Trophoblast cell (in vitro differentiated cells and primary cell): Measurements from ENCODE around the gene LHX6.
A peak's percentile ranks its signal among the peaks of the same experiment; 100 is the strongest.

Experiments
- DNase-seq, 2 donors: peaks; one replicate each; pipeline ENCODE4 v3.0.0-alpha.2; 2016
- H2AFZ ChIP-seq: 2 replicates; pipeline ENCODE4 v1.6.1; 2013; ENCODE audit warnings: low read length, moderate library complexity, mild to moderate bottlenecking; ENCODE audit not compliant: insufficient read depth, poor library complexity
- H2AK5ac ChIP-seq: 2 replicates; pipeline ENCODE4 v1.6.1; 2013; ENCODE audit warnings: mild to moderate bottlenecking, low read length
- H2BK120ac ChIP-seq: 2 replicates; pipeline ENCODE4 v1.6.1; 2013; ENCODE audit warnings: low read length, mild to moderate bottlenecking, moderate library complexity; ENCODE audit not compliant: insufficient read depth, poor library complexity
- H2BK12ac ChIP-seq: 2 replicates; pipeline ENCODE4 v1.6.1; 2013; ENCODE audit warnings: mild to moderate bottlenecking, low read length, moderate library complexity
- H2BK5ac ChIP-seq: 2 replicates; pipeline ENCODE4 v1.6.1; 2013; ENCODE audit warnings: low read length, low read depth, moderate library complexity, mild to moderate bottlenecking; ENCODE audit not compliant: poor library complexity
- H3K14ac ChIP-seq: 2 replicates; pipeline ENCODE4 v1.6.1; 2013; ENCODE audit warnings: mild to moderate bottlenecking, low read length
- H3K18ac ChIP-seq: 2 replicates; pipeline ENCODE4 v1.6.1; 2013; ENCODE audit warnings: mild to moderate bottlenecking, low read length
- H3K23ac ChIP-seq: 2 replicates; pipeline ENCODE4 v1.6.1; 2013; ENCODE audit warnings: low read length
- H3K27ac ChIP-seq: 2 replicates; pipeline ENCODE4 v1.5.1; 2013; ENCODE audit warnings: low read depth, mild to moderate bottlenecking, inconsistent platforms, low read length, moderate library complexity
- H3K27me3 ChIP-seq: 2 replicates; pipeline ENCODE4 v1.6.1; 2013; ENCODE audit warnings: inconsistent platforms, mild to moderate bottlenecking, low read length, moderate library complexity; ENCODE audit not compliant: insufficient read depth
- H3K36me3 ChIP-seq, 2 experiments: 1 replicate in 1 of 2; 2 replicates in 1 of 2; pipeline ENCODE4 v1.6.1; 2013; ENCODE audit warnings: low read length in 2 of 2, mild to moderate bottlenecking in 2 of 2, moderate library complexity in 1 of 2; ENCODE audit not compliant: insufficient read depth in 2 of 2, control insufficient read depth in 1 of 2
- H3K4ac ChIP-seq: 2 replicates; pipeline ENCODE4 v1.6.1; 2013; ENCODE audit warnings: low read depth, mild to moderate bottlenecking, low read length, moderate library complexity
- H3K4me1 ChIP-seq, 2 experiments: 1 replicate in 1 of 2; 2 replicates in 1 of 2; pipeline ENCODE4 v1.6.1; 2013; ENCODE audit warnings: low read length in 2 of 2, mild to moderate bottlenecking in 2 of 2, moderate library complexity in 1 of 2; ENCODE audit not compliant: insufficient read depth in 2 of 2, control insufficient read depth in 1 of 2
- H3K4me2 ChIP-seq: 2 replicates; pipeline ENCODE4 v1.6.1; 2013; ENCODE audit warnings: inconsistent platforms, mild to moderate bottlenecking, low read length, moderate library complexity
- H3K4me3 ChIP-seq: 2 replicates; pipeline ENCODE4 v1.5.1; 2013; ENCODE audit warnings: mild to moderate bottlenecking, low read depth, low read length, inconsistent platforms
- H3K79me1 ChIP-seq: one replicate; pipeline ENCODE4 v1.6.1; 2013; ENCODE audit warnings: low read length
- H3K79me2 ChIP-seq: 2 replicates; pipeline ENCODE4 v1.6.1; 2013; ENCODE audit warnings: low read length, mild to moderate bottlenecking; ENCODE audit not compliant: control insufficient read depth, insufficient read depth, poor library complexity
- H3K9ac ChIP-seq: 2 replicates; pipeline ENCODE4 v1.6.1; 2013; ENCODE audit warnings: mild to moderate bottlenecking, low read length
- H3K9me3 ChIP-seq: 2 replicates; pipeline ENCODE4 v1.6.1; 2013; ENCODE audit warnings: low read depth, mild to moderate bottlenecking, control low read depth, inconsistent platforms, low read length; ENCODE audit not compliant: insufficient read depth
- H4K12ac ChIP-seq: 2 replicates; pipeline ENCODE4 v1.6.1; 2013; ENCODE audit warnings: low read depth, mild to moderate bottlenecking, low read length, moderate library complexity
- H4K8ac ChIP-seq: 2 replicates; pipeline ENCODE4 v1.6.1; 2013; ENCODE audit warnings: low read depth, mild to moderate bottlenecking, low read length, moderate library complexity
- H4K91ac ChIP-seq: one replicate; pipeline ENCODE4 v1.6.1; 2013; ENCODE audit warnings: low read depth, mild to moderate bottlenecking, low read length, moderate library complexity
- WGBS: extraction: QIAGEN DNeasy Blood & Tissue Kit; methylation state at CpG from one replicate; pipeline ENCODE4 v1.1.7; 2013; ENCODE audit warnings: missing lambda C conversion rate; ENCODE audit not compliant: insufficient read length, insufficient coverage; ENCODE audit errors: extremely low coverage; 5-methylcytosine and 5-hydroxymethylcytosine counted together

Gene LHX6

GRCh38 chr9:122263699-122264349, 35.1 kb upstream of the LHX6 start:
- Histone ChIP-seq H3K4me1 (no peaks in the 10 kb centered on the region), H4K8ac (peak overlapping the region; percentile 58), H3K27me3 (no peaks in the 10 kb centered on the region), H3K4me3 (peak overlapping the region; percentile 80), H2BK5ac (no peak overlapping the region), H3K36me3 (peaks cover 5% of the 10 kb centered on the region in 2 experiments), H3K79me2 (peaks cover 3% of the 10 kb centered on the region), H4K12ac (no peak overlapping the region), H3K27ac (no peak overlapping the region), H2BK12ac (no peak overlapping the region), H2AFZ (no peak overlapping the region), H3K4me2 (peak overlapping the region; percentile 82), H3K14ac (no peak overlapping the region), H2BK120ac (no peak overlapping the region), H3K4ac (peak overlapping the region; percentile 56), H3K9ac (peak overlapping the region; percentile 84), H3K18ac (no peak overlapping the region), H3K79me1 (peaks cover 10% of the 10 kb centered on the region), H2AK5ac (no peak overlapping the region), H3K23ac (no peak overlapping the region), H4K91ac (peak overlapping the region; percentile 39), H3K9me3 (no peaks in the 10 kb centered on the region)
- WGBS: no CpG with 5 or more reads among the region's 13 CpGs
- peak in 1 of 2 donors; percentile 10 for DNase-seq

- WGBS: no CpG with 5 or more reads among the region's 1 CpG
- no peak overlapping the region for H3K18ac ChIP-seq
These were observed 33.3 kb upstream of the LHX6 start for GRCh38 chr9:122262073-122262472.

GRCh38 chr9:122261469-122261881, 32.7 kb upstream of the LHX6 start:
- no CpG with 5 or more reads among the region's 1 CpG for WGBS

More at GRCh38 chr9:122262073-122262472, 33.3 kb upstream of the LHX6 start:
- Histone ChIP-seq H3K4me3 (no peak overlapping the region), H3K27me3 (no peaks in the 10 kb centered on the region), H2BK12ac (no peak overlapping the region), H3K9ac (no peak overlapping the region), H2BK120ac (no peak overlapping the region), H3K9me3 (no peaks in the 10 kb centered on the region), H3K14ac (no peak overlapping the region), H3K79me2 (peaks cover 3% of the 10 kb centered on the region), H2BK5ac (no peak overlapping the region), H3K36me3 (peaks cover 5 to 9% of the 10 kb centered on the region in 2 experiments), H2AK5ac (no peak overlapping the region), H3K23ac (no peak overlapping the region), H4K91ac (no peak overlapping the region), H4K12ac (no peak overlapping the region), H3K4me2 (no peak overlapping the region), H3K4me1 (no peaks in the 10 kb centered on the region), H4K8ac (no peak overlapping the region), H3K4ac (no peak overlapping the region), H3K27ac (no peak overlapping the region), H2AFZ (no peak overlapping the region), H3K79me1 (peaks cover 10% of the 10 kb centered on the region)
- DNase-seq: no peak

GRCh38 chr9:122258886-122259415, 30.2 kb upstream of the LHX6 start:
- Histone ChIP-seq H2BK5ac (no peak overlapping the region), H3K79me2 (no peaks in the 10 kb centered on the region), H4K91ac (no peak overlapping the region), H3K27ac (no peak overlapping the region), H2AK5ac (no peak overlapping the region), H3K4me3 (no peak overlapping the region), H2AFZ (no peak overlapping the region), H3K4me2 (no peak overlapping the region), H2BK120ac (no peak overlapping the region), H3K4me1 (no peaks in the 10 kb centered on the region), H3K23ac (no peak overlapping the region), H2BK12ac (no peak overlapping the region), H3K14ac (no peak overlapping the region), H3K4ac (no peak overlapping the region), H3K79me1 (no peaks in the 10 kb centered on the region), H3K36me3 (peaks cover 5 to 9% of the 10 kb centered on the region in 2 experiments), H3K27me3 (no peaks in the 10 kb centered on the region), H3K9ac (no peak overlapping the region), H4K12ac (no peak overlapping the region), H3K18ac (no peak overlapping the region), H4K8ac (no peak overlapping the region), H3K9me3 (no peaks in the 10 kb centered on the region)
- no peak for DNase-seq
- no CpG with 5 or more reads among the region's 2 CpGs for WGBS

More at GRCh38 chr9:122261469-122261881, 32.7 kb upstream of the LHX6 start:
- H3K27ac ChIP-seq: no peak overlapping the region
- H3K23ac ChIP-seq: no peak overlapping the region
- no peaks in the 10 kb centered on the region for H3K4me1 ChIP-seq
- H3K4ac ChIP-seq: no peak overlapping the region
- no peak overlapping the region for H4K12ac ChIP-seq
- H2AFZ ChIP-seq: no peak overlapping the region
- no peak overlapping the region for H2BK5ac ChIP-seq
- DNase-seq: no peak
- peaks cover 3% of the 10 kb centered on the region for H3K79me2 ChIP-seq
- no peaks in the 10 kb centered on the region for H3K27me3 ChIP-seq
- peaks cover 10% of the 10 kb centered on the region for H3K79me1 ChIP-seq
- no peak overlapping the region for H4K91ac ChIP-seq
- no peak overlapping the region for H3K4me2 ChIP-seq
- H3K4me3 ChIP-seq: no peak overlapping the region
- H3K9me3 ChIP-seq: no peaks in the 10 kb centered on the region
- peaks cover 5 to 9% of the 10 kb centered on the region in 2 experiments for H3K36me3 ChIP-seq
- no peak overlapping the region for H4K8ac ChIP-seq
- no peak overlapping the region for H3K18ac ChIP-seq
- no peak overlapping the region for H2BK12ac ChIP-seq
- no peak overlapping the region for H2AK5ac ChIP-seq
- no peak overlapping the region for H2BK120ac ChIP-seq
- no peak overlapping the region for H3K14ac ChIP-seq
- no peak overlapping the region for H3K9ac ChIP-seq
